ENCODE results near the gene TTYH1. TPM values are rescaled to one million over a fixed set of nuclear protein-coding genes. Genes with fewer than 3 reads are reported as not detected.

The TTYH1 gene
- total and polyA plus RNA-seq, 2 donors (not counting 1 experiment from before 2014, with no cell fraction given): not detected

DNA sequence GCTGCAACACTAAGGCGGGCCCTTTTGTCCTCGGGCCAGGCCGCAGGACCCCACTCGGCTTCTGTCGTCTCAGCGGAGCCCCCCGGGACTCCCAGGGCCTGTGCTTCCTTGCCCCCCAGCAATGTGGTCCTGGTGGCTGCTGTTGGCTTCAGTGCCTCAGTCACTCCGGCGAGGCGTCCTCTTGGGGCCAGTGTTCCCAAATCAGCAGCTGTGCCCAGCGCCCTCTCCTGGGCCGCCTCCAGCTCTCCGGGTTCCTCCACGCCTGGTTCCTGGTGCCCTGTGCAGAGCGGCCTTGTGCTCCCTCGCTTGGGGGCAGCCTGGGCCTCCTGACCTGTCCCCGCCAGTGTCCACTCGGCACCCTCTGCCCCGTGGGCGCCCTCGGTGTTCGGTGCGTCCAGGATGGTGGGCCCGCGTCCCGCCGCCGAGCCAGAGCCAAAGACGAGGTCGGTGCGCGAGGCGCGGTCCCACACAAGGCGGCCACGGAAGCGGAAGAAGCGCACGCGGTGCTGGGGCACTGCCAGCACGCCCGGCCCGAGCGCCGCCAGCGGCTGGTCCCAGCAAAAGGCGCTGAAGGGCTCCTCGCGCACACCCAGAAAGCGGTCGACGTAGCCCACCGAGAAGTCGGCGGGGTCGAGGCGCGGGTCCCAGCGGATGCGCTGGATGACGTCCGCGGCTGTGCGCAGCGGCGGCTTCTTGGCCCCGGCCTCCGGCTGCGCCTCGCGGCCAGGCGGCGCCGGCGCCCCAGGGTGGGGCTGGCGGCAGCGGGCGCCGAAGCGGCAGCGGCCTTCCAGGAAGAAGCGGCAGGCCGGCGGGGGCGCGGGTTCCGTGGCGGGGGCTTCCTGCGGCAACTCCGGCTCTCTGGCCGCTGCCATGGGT lies 47.6 kb downstream of the TTYH1 start:
- no peak overlapping the region for H2AFZ ChIP-seq (ENCODE audit: low read length)
- peak; percentile 61 to 70 for DNase-seq (ENCODE audit: low read depth in 2 of 2)

GRCh38 chr19:54463531-54464043 lies 48.3 kb downstream of the TTYH1 start, which contains the start of gene LENG9:
TSS of gene LENG9 (minus strand) at chr19:54463778. CDS start at chr19:54463526, 252 bp downstream.
- TF ChIP-seq EZH2 (IDR thresholded peaks at IDR 0.05; ENCODE audit: low read length, missing control alignments) (no peak), CTCF (conservative IDR thresholded peaks at IDR 0.05 in 1 of 2, IDR thresholded peaks at IDR 0.05 in 1 of 2; ENCODE audit: low read depth in 1 of 2, low read length in 2 of 2) (no peak)

More for the DNA sequence above, 47.6 kb downstream of the TTYH1 start:
- Histone ChIP-seq H3K79me2 (ENCODE audit: control insufficient read depth, insufficient read depth, low read length) (peaks cover 26% of the 10 kb centered on the region), H4K20me1 (ENCODE audit: control insufficient read depth, extremely low read depth, insufficient read depth, low read length) (no peaks in the 10 kb centered on the region), H3K9ac (ENCODE audit: insufficient read depth, low read length) (peak overlapping the region; percentile 90), H3K9me3 (ENCODE audit: control insufficient read depth, insufficient read depth, low read depth, low read length) (no peaks in the 10 kb centered on the region), H3K4me3 (replicated peaks in 1 of 4; ENCODE audit: control extremely low read depth in 1 of 4, insufficient read depth in 1 of 4, low read depth in 3 of 4, low read length in 4 of 4) (peak overlapping the region; percentile 37 to 64 (median 54)), H3K36me3 (ENCODE audit: control insufficient read depth, insufficient read depth, low read length) (peaks cover 30% of the 10 kb centered on the region), H3K27me3 (ENCODE audit: control insufficient read depth, insufficient read depth, low read length) (no peaks in the 10 kb centered on the region), H3K4me2 (ENCODE audit: extremely low read depth, insufficient read depth, low read length) (peak overlapping the region; percentile 83), H3K4me1 (ENCODE audit: control insufficient read depth, extremely low read depth, insufficient read depth, low read length) (peaks cover 22% of the 10 kb centered on the region), H3K27ac (ENCODE audit: insufficient read depth, low read length) (peak overlapping the region; percentile 96)
- TF ChIP-seq EZH2 (IDR thresholded peaks at IDR 0.05; ENCODE audit: low read length, missing control alignments) (no peak), CTCF (conservative IDR thresholded peaks at IDR 0.05 in 1 of 2, IDR thresholded peaks at IDR 0.05 in 1 of 2; ENCODE audit: low read depth in 1 of 2, low read length in 2 of 2) (peak; percentile 2 to 26)

DNA sequence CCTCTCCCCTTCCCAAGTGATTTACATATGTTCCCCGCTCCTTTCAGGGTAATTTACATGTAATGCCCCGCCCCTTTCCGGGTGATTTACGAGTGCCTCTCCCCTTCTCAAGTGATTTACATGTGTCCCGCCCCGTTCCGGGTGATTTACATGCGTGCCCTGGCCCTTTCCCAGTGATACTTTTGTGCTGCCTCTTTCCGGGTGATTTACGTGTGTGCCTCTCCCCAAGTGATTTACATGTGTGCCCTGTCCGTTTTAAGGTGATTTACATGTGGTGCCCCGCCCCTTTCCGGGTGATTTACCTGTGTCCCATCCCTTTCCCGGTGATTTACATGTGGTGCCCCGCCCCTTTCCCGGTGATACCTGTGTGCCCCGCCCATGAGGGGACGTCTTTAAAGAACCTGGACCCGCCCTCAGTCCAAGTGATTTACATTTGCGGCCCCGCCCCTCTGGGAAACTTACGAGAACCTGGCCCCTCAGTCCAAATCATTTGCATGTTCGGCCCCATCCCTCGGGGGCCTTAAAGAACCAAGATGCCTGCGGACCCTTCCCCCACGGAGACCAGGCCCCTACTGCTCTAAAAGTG lies 48.9 kb downstream of the TTYH1 start:
- peak overlapping the region; percentile 38 for H3K9ac ChIP-seq (ENCODE audit: insufficient read depth, low read length)
- peak overlapping the region; percentile 37 to 69 (median 58) for H3K4me3 ChIP-seq (replicated peaks in 1 of 4; ENCODE audit: control extremely low read depth in 1 of 4, insufficient read depth in 1 of 4, low read depth in 3 of 4, low read length in 4 of 4)
- TF ChIP-seq EZH2 (IDR thresholded peaks at IDR 0.05; ENCODE audit: low read length, missing control alignments) (no peak), CTCF (conservative IDR thresholded peaks at IDR 0.05 in 1 of 2, IDR thresholded peaks at IDR 0.05 in 1 of 2; ENCODE audit: low read depth in 1 of 2, low read length in 2 of 2) (no peak)
- DNase-seq (ENCODE audit: low read depth in 2 of 2): peak; percentile 80 to 85
- H4K20me1 ChIP-seq (ENCODE audit: control insufficient read depth, extremely low read depth, insufficient read depth, low read length): no peaks in the 10 kb centered on the region
- peak overlapping the region; percentile 96 for H3K27ac ChIP-seq (ENCODE audit: insufficient read depth, low read length)
- peak overlapping the region; percentile 31 for H2AFZ ChIP-seq (ENCODE audit: low read length)
- H3K9me3 ChIP-seq (ENCODE audit: control insufficient read depth, insufficient read depth, low read depth, low read length): no peaks in the 10 kb centered on the region
- peaks cover 22% of the 10 kb centered on the region for H3K36me3 ChIP-seq (ENCODE audit: control insufficient read depth, insufficient read depth, low read length)
- H3K27me3 ChIP-seq (ENCODE audit: control insufficient read depth, insufficient read depth, low read length): no peaks in the 10 kb centered on the region
- H3K79me2 ChIP-seq (ENCODE audit: control insufficient read depth, insufficient read depth, low read length): peaks cover 17% of the 10 kb centered on the region
- peaks cover 22% of the 10 kb centered on the region for H3K4me1 ChIP-seq (ENCODE audit: control insufficient read depth, extremely low read depth, insufficient read depth, low read length)
- H3K4me2 ChIP-seq (ENCODE audit: extremely low read depth, insufficient read depth, low read length): peak overlapping the region; percentile 83

More at GRCh38 chr19:54463531-54464043, 48.3 kb downstream of the TTYH1 start, which contains the start of gene LENG9:
- no peaks in the 10 kb centered on the region for H3K9me3 ChIP-seq (ENCODE audit: control insufficient read depth, insufficient read depth, low read depth, low read length)
- H3K9ac ChIP-seq (ENCODE audit: insufficient read depth, low read length): peak within 1 kb of the TSS; percentile 90
- peak within 1 kb of the TSS; percentile 31 for H2AFZ ChIP-seq (ENCODE audit: low read length)
- peak within 1 kb of the TSS; percentile 37 to 69 (median 60) for H3K4me3 ChIP-seq (replicated peaks in 1 of 4; ENCODE audit: control extremely low read depth in 1 of 4, insufficient read depth in 1 of 4, low read depth in 3 of 4, low read length in 4 of 4)
- H3K79me2 ChIP-seq (ENCODE audit: control insufficient read depth, insufficient read depth, low read length): peaks cover 22% of the 10 kb centered on the region
- H3K4me2 ChIP-seq (ENCODE audit: extremely low read depth, insufficient read depth, low read length): peak within 1 kb of the TSS; percentile 83
- peaks cover 26% of the 10 kb centered on the region for H3K36me3 ChIP-seq (ENCODE audit: control insufficient read depth, insufficient read depth, low read length)
- no peaks in the 10 kb centered on the region for H4K20me1 ChIP-seq (ENCODE audit: control insufficient read depth, extremely low read depth, insufficient read depth, low read length)
- peak within 1 kb of the TSS; percentile 96 for H3K27ac ChIP-seq (ENCODE audit: insufficient read depth, low read length)
- H3K27me3 ChIP-seq (ENCODE audit: control insufficient read depth, insufficient read depth, low read length): no peaks in the 10 kb centered on the region
- DNase-seq (ENCODE audit: low read depth in 2 of 2): peak; percentile 99
- H3K4me1 ChIP-seq (ENCODE audit: control insufficient read depth, extremely low read depth, insufficient read depth, low read length): peaks cover 22% of the 10 kb centered on the region

Data from fibroblast of lung (primary cell).